H9 (cell line): ENCODE data around the gene PIANP. TPM values are rescaled to one million over a fixed set of nuclear protein-coding genes. Genes with fewer than 3 reads are reported as not detected.
A peak's percentile ranks its signal among the peaks of the same experiment; 100 is the strongest.

Source experiments
- DNase-seq: peaks from one replicate; pipeline ENCODE4 v3.0.0-alpha.2; 2017
- H2AFZ ChIP-seq: one replicate; pipeline ENCODE4 v1.6.1; 2013; ENCODE audit warnings: mild to moderate bottlenecking, low read length, control low read depth, moderate library complexity
- H2AK5ac ChIP-seq: 2 replicates; pipeline ENCODE4 v1.6.1; 2013; ENCODE audit warnings: low read length, control low read depth, mixed read lengths; ENCODE audit not compliant: insufficient read length
- H2BK120ac ChIP-seq: one replicate; pipeline ENCODE4 v1.6.1; 2013; ENCODE audit warnings: low read depth, mild to moderate bottlenecking, low read length, control low read depth, inconsistent platforms; ENCODE audit not compliant: poor library complexity, severe bottlenecking
- H2BK12ac ChIP-seq: 2 replicates; pipeline ENCODE4 v1.6.1; 2013; ENCODE audit warnings: low read length, control low read depth, mixed read lengths, low read depth; ENCODE audit not compliant: insufficient read length
- H2BK15ac ChIP-seq: 2 replicates; pipeline ENCODE4 v1.6.1; 2013; ENCODE audit warnings: low read depth, low read length, control low read depth
- H2BK20ac ChIP-seq: one replicate; pipeline ENCODE4 v1.6.1; 2013; ENCODE audit warnings: low read depth, mild to moderate bottlenecking, low read length, control low read depth, inconsistent platforms; ENCODE audit not compliant: poor library complexity, severe bottlenecking
- H2BK5ac ChIP-seq: 2 replicates; pipeline ENCODE4 v1.6.1; 2013; ENCODE audit warnings: low read length, control low read depth, mixed read lengths; ENCODE audit not compliant: insufficient read length
- H3K14ac ChIP-seq: 2 replicates; pipeline ENCODE4 v1.6.1; 2013; ENCODE audit warnings: low read length, control low read depth; ENCODE audit not compliant: insufficient read depth
- H3K18ac ChIP-seq: 2 replicates; pipeline ENCODE4 v1.6.1; 2013; ENCODE audit warnings: low read depth, mild to moderate bottlenecking, mixed read lengths, low read length, control low read depth; ENCODE audit not compliant: insufficient read length
- H3K23ac ChIP-seq: 2 replicates; pipeline ENCODE4 v1.6.1; 2013; ENCODE audit warnings: low read length, control low read depth, mixed read lengths, low read depth; ENCODE audit not compliant: insufficient read length
- H3K23me2 ChIP-seq: 2 replicates; pipeline ENCODE4 v1.6.1; 2013; ENCODE audit warnings: low read depth, mild to moderate bottlenecking, mixed read lengths, low read length, control low read depth; ENCODE audit not compliant: insufficient read length, poor library complexity, severe bottlenecking
- H3K27ac ChIP-seq: 2 replicates; pipeline ENCODE4 v1.5.1; 2013; ENCODE audit warnings: low read length, control low read depth, mixed read lengths, low read depth; ENCODE audit not compliant: insufficient read length
- H3K27me3 ChIP-seq: 2 replicates; pipeline ENCODE4 v1.6.1; 2013; ENCODE audit warnings: low read length, control low read depth, inconsistent platforms; ENCODE audit not compliant: insufficient read depth
- H3K4ac ChIP-seq: 2 replicates; pipeline ENCODE4 v1.6.1; 2013; ENCODE audit warnings: low read depth, mild to moderate bottlenecking, control low read depth, inconsistent platforms, low read length, moderate library complexity
- H3K4me1 ChIP-seq: 2 replicates; pipeline ENCODE4 v1.6.1; 2013; ENCODE audit warnings: low read length, control low read depth, inconsistent platforms; ENCODE audit not compliant: insufficient read depth
- H3K4me2 ChIP-seq: 2 replicates; pipeline ENCODE4 v1.6.1; 2013; ENCODE audit warnings: low read length, control low read depth, mixed read lengths; ENCODE audit not compliant: insufficient read length, insufficient read depth
- H3K56ac ChIP-seq: 2 replicates; pipeline ENCODE4 v1.6.1; 2013; ENCODE audit warnings: low read depth, mild to moderate bottlenecking, mixed read lengths, low read length, control low read depth; ENCODE audit not compliant: insufficient read length
- H3K79me1 ChIP-seq: 2 replicates; pipeline ENCODE4 v1.6.1; 2013; ENCODE audit warnings: low read depth, mild to moderate bottlenecking, moderate library complexity, low read length, control low read depth, inconsistent platforms; ENCODE audit not compliant: insufficient read depth, poor library complexity, severe bottlenecking
- H3K79me2 ChIP-seq: 2 replicates; pipeline ENCODE4 v1.6.1; 2013; ENCODE audit warnings: low read length, control low read depth, inconsistent platforms; ENCODE audit not compliant: insufficient read depth
- H3K9ac ChIP-seq: 2 replicates; pipeline ENCODE4 v1.6.1; 2013; ENCODE audit warnings: low read length, control low read depth, mixed read lengths; ENCODE audit not compliant: insufficient read length; ENCODE audit errors: extremely low read depth
- H3K9me3 ChIP-seq: one replicate; pipeline ENCODE4 v1.6.1; 2013; ENCODE audit warnings: low read depth, low read length, inconsistent platforms; ENCODE audit not compliant: control insufficient read depth
- H3T11ph ChIP-seq: one replicate; pipeline ENCODE4 v1.6.1; 2013; ENCODE audit warnings: mild to moderate bottlenecking, low read length, control low read depth, inconsistent platforms
- H4K20me1 ChIP-seq: one replicate; pipeline ENCODE4 v1.6.1; 2013; ENCODE audit not compliant: control insufficient read depth, insufficient read length, insufficient read depth
- H4K5ac ChIP-seq: 2 replicates; pipeline ENCODE4 v1.6.1; 2013; ENCODE audit warnings: low read depth, mild to moderate bottlenecking, mixed read lengths, low read length, control low read depth; ENCODE audit not compliant: insufficient read length
- H4K8ac ChIP-seq: replicated peaks from 2 replicates; pipeline ENCODE4 v1.6.1; 2013; ENCODE audit warnings: low read length, control low read depth, mixed read lengths, low read depth; ENCODE audit not compliant: insufficient read length
- H4K91ac ChIP-seq: 2 replicates; pipeline ENCODE4 v1.6.1; 2013; ENCODE audit warnings: low read depth, mild to moderate bottlenecking, moderate library complexity, mixed read lengths, low read length, control low read depth; ENCODE audit not compliant: insufficient read length
- H3K27ac Mint-ChIP-seq, 3 experiments: 2 replicates in 2 of 3; 3 replicates in 1 of 3; pipeline ENCODE4 v1.8.0; 2020 to 2021; ENCODE audit warnings: mixed read lengths in 3 of 3, mild to moderate bottlenecking in 1 of 3, moderate library complexity in 1 of 3
- H3K27me3 Mint-ChIP-seq: 2 replicates; pipeline ENCODE4 v1.8.0; 2021; ENCODE audit warnings: low read depth, mild to moderate bottlenecking, moderate library complexity, mixed read lengths
- H3K36me3 Mint-ChIP-seq, 3 experiments: 2 replicates in 2 of 3; 3 replicates in 1 of 3; pipeline ENCODE4 v1.8.0; 2020 to 2021; ENCODE audit warnings: low read depth in 3 of 3, mixed read lengths in 3 of 3; ENCODE audit not compliant: insufficient read depth in 1 of 3
- H3K4me1 Mint-ChIP-seq, 2 experiments: 2 replicates each; pipeline ENCODE4 v1.8.0; 2020; ENCODE audit warnings: mixed read lengths in 2 of 2
- H3K4me3 Mint-ChIP-seq, 2 experiments: 2 replicates in 1 of 2; 3 replicates in 1 of 2; pipeline ENCODE4 v1.8.0; 2020 to 2021; ENCODE audit warnings: mild to moderate bottlenecking in 2 of 2, mixed read lengths in 2 of 2, moderate library complexity in 1 of 2
- H3K9me3 Mint-ChIP-seq, 2 experiments: 2 replicates in 1 of 2; 3 replicates in 1 of 2; pipeline ENCODE4 v1.8.0; 2020; ENCODE audit warnings: mild to moderate bottlenecking in 2 of 2, mixed read lengths in 2 of 2, moderate library complexity in 1 of 2
- CTCF ChIP-seq: fragments of 200-600 bp; sonication (generic); conservative IDR thresholded peaks from 3 replicates; pipeline ENCODE4 v1.8.0; 2021; ENCODE audit warnings: antibody characterized with exemption, mild to moderate bottlenecking
- WGBS: extraction: QIAGEN DNeasy Blood & Tissue Kit; methylation state at CpG from one replicate; pipeline ENCODE4 v1.1.7; 2013; ENCODE audit warnings: missing lambda C conversion rate, low lambda C conversion rate, mixed read lengths; ENCODE audit not compliant: insufficient read length; ENCODE audit errors: extremely low coverage; 5-methylcytosine and 5-hydroxymethylcytosine counted together
- total RNA-seq: library from RNA; stranded (reverse); gene quantifications from 2 replicates; pipeline ENCODE4 v1.2.1, GENCODE V29; 2021

The PIANP gene
- total RNA-seq, 1 experiment from 2014 or later: 6.6 TPM

GRCh38 chr12:6730169-6730568 lies 29.6 kb upstream of the PIANP start:
- H4K8ac ChIP-seq: no peak overlapping the region
- no peaks in the 10 kb centered on the region for H3K9me3 ChIP-seq
- no peak overlapping the region for H4K91ac ChIP-seq
- H3K27ac ChIP-seq: no peak overlapping the region
- no peaks in the 10 kb centered on the region for H3K4me1 ChIP-seq
- no peaks in the 10 kb centered on the region for H3K27me3 Mint-ChIP-seq
- no peak overlapping the region for H2BK5ac ChIP-seq
- no peak overlapping the region for H3K56ac ChIP-seq
- no peak for DNase-seq
- H3K4me2 ChIP-seq: no peak overlapping the region
- H2BK120ac ChIP-seq: no peak overlapping the region
- no peak overlapping the region for H4K5ac ChIP-seq
- H3K18ac ChIP-seq: no peak overlapping the region
- H3K27me3 ChIP-seq: no peaks in the 10 kb centered on the region
- H3K36me3 Mint-ChIP-seq: peaks cover 17 to 51% (median 35%) of the 10 kb centered on the region in 3 experiments
- no peak overlapping the region for H2BK12ac ChIP-seq
- H3K23ac ChIP-seq: no peak overlapping the region
- no peaks in the 10 kb centered on the region for H3K23me2 ChIP-seq
- no peak overlapping the region for H2AK5ac ChIP-seq
- no peaks in the 10 kb centered on the region for H4K20me1 ChIP-seq
- no peak overlapping the region for H2BK20ac ChIP-seq
- 0 out of 4 replicates have a peak, but pooled peaks cover 0 to 5% of the 10 kb centered on the region in 2 experiments for H3K4me1 Mint-ChIP-seq
- no peaks in the 10 kb centered on the region for H3K79me1 ChIP-seq
- no peak overlapping the region for H3K4me3 Mint-ChIP-seq
- no peak overlapping the region for H3K9ac ChIP-seq
- no peak overlapping the region for H3T11ph ChIP-seq
- no peak overlapping the region for H2AFZ ChIP-seq
- TF ChIP-seq CTCF: peak; percentile 22; the same call in 1 of the 3 replicates
- no CpG with 5 or more reads among the region's 8 CpGs for WGBS
- peak overlapping the region in 2 of 3 experiments; percentile 26 to 85; a peak in 3 of 7 replicates for H3K27ac Mint-ChIP-seq
- no peaks in the 10 kb centered on the region for H3K9me3 Mint-ChIP-seq
- no peak overlapping the region for H3K4ac ChIP-seq
- H3K14ac ChIP-seq: no peak overlapping the region
- H3K79me2 ChIP-seq: no peaks in the 10 kb centered on the region
- H2BK15ac ChIP-seq: no peak overlapping the region
